GM10847 (cell line): ENCODE data around the gene GON4L.

Experiments
- POLR2A ChIP-seq: IDR thresholded peaks from 2 replicates; pipeline ENCODE4 v1.6.1; 2011; ENCODE audit not compliant: insufficient read length; ENCODE audit errors: extremely low read depth

Gene GON4L, protein sequence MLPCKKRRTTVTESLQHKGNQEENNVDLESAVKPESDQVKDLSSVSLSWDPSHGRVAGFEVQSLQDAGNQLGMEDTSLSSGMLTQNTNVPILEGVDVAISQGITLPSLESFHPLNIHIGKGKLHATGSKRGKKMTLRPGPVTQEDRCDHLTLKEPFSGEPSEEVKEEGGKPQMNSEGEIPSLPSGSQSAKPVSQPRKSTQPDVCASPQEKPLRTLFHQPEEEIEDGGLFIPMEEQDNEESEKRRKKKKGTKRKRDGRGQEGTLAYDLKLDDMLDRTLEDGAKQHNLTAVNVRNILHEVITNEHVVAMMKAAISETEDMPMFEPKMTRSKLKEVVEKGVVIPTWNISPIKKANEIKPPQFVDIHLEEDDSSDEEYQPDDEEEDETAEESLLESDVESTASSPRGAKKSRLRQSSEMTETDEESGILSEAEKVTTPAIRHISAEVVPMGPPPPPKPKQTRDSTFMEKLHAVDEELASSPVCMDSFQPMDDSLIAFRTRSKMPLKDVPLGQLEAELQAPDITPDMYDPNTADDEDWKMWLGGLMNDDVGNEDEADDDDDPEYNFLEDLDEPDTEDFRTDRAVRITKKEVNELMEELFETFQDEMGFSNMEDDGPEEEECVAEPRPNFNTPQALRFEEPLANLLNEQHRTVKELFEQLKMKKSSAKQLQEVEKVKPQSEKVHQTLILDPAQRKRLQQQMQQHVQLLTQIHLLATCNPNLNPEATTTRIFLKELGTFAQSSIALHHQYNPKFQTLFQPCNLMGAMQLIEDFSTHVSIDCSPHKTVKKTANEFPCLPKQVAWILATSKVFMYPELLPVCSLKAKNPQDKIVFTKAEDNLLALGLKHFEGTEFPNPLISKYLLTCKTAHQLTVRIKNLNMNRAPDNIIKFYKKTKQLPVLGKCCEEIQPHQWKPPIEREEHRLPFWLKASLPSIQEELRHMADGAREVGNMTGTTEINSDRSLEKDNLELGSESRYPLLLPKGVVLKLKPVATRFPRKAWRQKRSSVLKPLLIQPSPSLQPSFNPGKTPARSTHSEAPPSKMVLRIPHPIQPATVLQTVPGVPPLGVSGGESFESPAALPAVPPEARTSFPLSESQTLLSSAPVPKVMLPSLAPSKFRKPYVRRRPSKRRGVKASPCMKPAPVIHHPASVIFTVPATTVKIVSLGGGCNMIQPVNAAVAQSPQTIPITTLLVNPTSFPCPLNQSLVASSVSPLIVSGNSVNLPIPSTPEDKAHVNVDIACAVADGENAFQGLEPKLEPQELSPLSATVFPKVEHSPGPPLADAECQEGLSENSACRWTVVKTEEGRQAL (N-terminal part only)

GRCh38 chr1:155856975-155857930 lies at the start of gene GON4L:
Gene GON4L, minus strand, starts transcription at chr1:155857214. Its CDS starts 3,434 bp downstream, at chr1:155853780.
- TF ChIP-seq POLR2A = peak; percentile 79

GRCh38 chr1:155904261-155904660 lies 47.2 kb upstream of the GON4L start:
- TF ChIP-seq POLR2A = no peak

- TF ChIP-seq POLR2A = no peak
Measured at GRCh38 chr1:155900161-155900560, 43.1 kb upstream of the GON4L start.

DNA sequence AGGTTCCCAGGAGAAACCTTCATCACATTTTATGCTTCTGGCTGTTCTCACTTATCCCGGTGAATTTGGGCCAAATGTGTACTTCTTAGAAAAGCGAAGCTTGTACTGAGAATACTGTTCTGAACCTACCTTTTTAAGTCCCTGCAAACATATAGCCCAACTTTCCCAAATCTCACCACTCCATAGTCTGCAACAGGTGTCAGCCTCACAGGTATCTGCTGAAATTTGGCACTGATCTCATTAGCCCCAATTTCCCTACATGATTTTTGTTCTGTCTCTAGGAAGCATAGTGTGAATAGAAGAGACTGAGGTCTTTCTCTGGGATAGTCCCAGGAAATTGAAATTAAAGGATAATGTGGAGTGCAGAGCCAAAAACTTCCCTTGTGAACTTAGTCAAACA lies 42.7 kb upstream of the GON4L start:
- TF ChIP-seq POLR2A = no peak

DNA sequence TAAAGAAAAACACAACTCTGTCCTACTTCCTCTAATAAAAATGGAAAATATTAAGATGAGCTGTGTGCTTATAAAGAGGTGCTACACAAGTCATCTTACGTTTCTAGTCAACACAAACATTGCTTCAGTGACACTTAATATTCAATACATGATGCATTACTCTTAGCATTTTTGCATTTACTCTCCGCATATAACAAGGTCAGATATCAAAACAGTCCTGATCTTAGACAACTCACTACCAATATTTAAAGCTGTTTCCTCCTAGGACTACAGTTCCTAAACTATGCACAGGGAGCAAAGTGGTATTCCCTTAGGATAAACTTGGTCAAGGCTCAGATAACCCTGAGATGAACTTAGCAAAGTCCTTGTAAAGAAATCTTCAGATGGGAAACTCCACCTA lies 41.9 kb upstream of the GON4L start:
- TF ChIP-seq POLR2A = no peak

DNA sequence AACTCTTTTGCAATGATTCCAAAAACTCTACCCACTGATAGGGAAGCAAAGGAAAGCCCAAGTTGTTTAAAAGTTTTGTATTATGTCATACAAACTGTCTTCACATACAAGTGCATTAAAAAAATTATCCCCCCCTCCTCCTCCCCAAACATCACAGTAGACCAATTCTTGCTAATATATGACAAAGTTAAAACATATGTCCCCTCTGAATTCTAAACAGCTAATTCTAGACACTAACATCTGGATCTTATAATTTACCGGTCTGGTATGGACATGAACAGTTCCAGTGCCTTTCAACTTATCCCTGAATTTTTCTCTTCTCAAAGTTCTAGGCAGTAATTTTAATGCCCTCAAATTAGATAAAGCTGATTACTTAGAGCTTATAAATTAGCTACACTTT lies 40.7 kb upstream of the GON4L start:
- no peak for TF ChIP-seq POLR2A

GRCh38 chr1:155893389-155894142 lies 36.6 kb upstream of the GON4L start:
- no peak for TF ChIP-seq POLR2A

DNA sequence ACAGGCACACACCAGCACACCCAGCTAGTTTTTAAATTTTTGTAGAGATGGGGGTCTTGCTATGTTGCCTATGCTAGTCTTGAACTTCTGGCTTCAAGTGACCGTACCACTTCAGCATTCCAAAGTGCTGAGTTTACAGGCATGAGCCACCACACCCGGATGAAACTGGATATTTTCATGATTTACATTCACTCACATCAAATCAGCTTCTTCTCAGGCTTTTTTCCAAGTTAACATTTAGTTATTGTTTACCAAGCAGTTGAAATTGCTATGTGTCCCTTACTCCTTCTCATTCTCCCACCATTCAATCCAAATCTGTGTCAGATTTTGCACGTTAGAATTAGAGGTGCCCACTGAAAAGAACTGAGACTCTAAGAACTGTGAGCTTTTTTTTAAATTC lies 35.8 kb upstream of the GON4L start:
- no peak for TF ChIP-seq POLR2A

- TF ChIP-seq POLR2A = no peak
Measured at GRCh38 chr1:155890251-155890650, 33.2 kb upstream of the GON4L start.

GRCh38 chr1:155889566-155889965 lies 32.6 kb upstream of the GON4L start:
- no peak for TF ChIP-seq POLR2A

DNA sequence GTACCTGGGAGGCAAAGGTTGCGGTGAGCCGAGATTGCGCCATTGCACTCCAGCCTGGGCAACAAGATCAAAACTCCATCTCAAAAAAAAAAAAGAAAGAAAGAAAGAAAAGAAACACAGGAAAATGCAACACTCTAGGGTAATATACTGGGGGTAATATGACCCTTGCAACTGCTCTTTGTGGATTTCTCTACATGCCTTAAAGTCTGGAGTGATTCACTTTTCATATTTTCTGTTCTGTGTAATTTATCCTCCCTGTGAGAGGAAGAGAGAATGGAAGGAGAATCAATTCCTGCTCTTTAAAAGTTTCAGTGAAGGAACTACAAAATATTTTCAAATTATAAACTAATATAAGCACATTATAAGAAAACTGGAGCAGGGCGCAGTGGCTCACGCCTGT lies 31.5 kb upstream of the GON4L start:
- TF ChIP-seq POLR2A = no peak

- no peak for TF ChIP-seq POLR2A
Measured at GRCh38 chr1:155884982-155885381, 28.0 kb upstream of the GON4L start.
